HEK293 (cell line): Measurements from ENCODE around the gene PJVK.

Experiments
- GLIS1 ChIP-seq: fragments of 450-650 bp; formaldehyde crosslinking; IDR thresholded peaks from 2 replicates; pipeline ENCODE4 v1.5.1; 2016; ENCODE audit warnings: missing biosample characterization, missing genetic modification characterization
- KLF10 ChIP-seq: fragments of 450-650 bp; IDR thresholded peaks from 2 replicates; pipeline ENCODE4 v1.5.1; 2018; ENCODE audit warnings: missing biosample characterization, mild to moderate bottlenecking, missing genetic modification characterization
- SP3 ChIP-seq: fragments of 450-650 bp; formaldehyde crosslinking; IDR thresholded peaks from 2 replicates; pipeline ENCODE4 v1.5.1; 2016; ENCODE audit warnings: missing biosample characterization, missing genetic modification characterization
- TRIM28 ChIP-seq: IDR thresholded peaks from 2 replicates; pipeline ENCODE4 v1.6.1; 2011; ENCODE audit warnings: low read length, control low read depth, borderline replicate concordance
- ZBTB20 ChIP-seq: fragments of 450-650 bp; formaldehyde crosslinking; IDR thresholded peaks from 2 replicates; pipeline ENCODE4 v1.5.1; 2016; ENCODE audit warnings: missing biosample characterization, missing genetic modification characterization
- ZBTB48 ChIP-seq: fragments of 450-650 bp; formaldehyde crosslinking; IDR thresholded peaks from 2 replicates; pipeline ENCODE4 v1.5.1; 2016; ENCODE audit warnings: missing biosample characterization, missing genetic modification characterization
- ZFP37 ChIP-seq: fragments of 450-650 bp; formaldehyde crosslinking; IDR thresholded peaks from 2 replicates; pipeline ENCODE4 v1.5.1; 2016; ENCODE audit warnings: missing biosample characterization, missing genetic modification characterization
- ZFP69B ChIP-seq: fragments of 450-650 bp; formaldehyde crosslinking; IDR thresholded peaks from 2 replicates; pipeline ENCODE4 v1.5.1; 2016; ENCODE audit warnings: missing biosample characterization, missing genetic modification characterization
- ZNF121 ChIP-seq: fragments of 450-650 bp; formaldehyde crosslinking; IDR thresholded peaks from 2 replicates; pipeline ENCODE4 v1.5.1; 2016; ENCODE audit warnings: missing biosample characterization, missing genetic modification characterization
- ZNF2 ChIP-seq: fragments of 450-650 bp; formaldehyde crosslinking; IDR thresholded peaks from 2 replicates; pipeline ENCODE4 v1.5.1; 2016; ENCODE audit warnings: missing biosample characterization, missing genetic modification characterization
- ZNF24 ChIP-seq: fragments of 450-650 bp; formaldehyde crosslinking; IDR thresholded peaks from 2 replicates; pipeline ENCODE4 v1.5.1; 2016; ENCODE audit warnings: missing biosample characterization, missing genetic modification characterization
- ZNF266 ChIP-seq: fragments of 450-650 bp; formaldehyde crosslinking; IDR thresholded peaks from 2 replicates; pipeline ENCODE4 v1.5.1; 2016; ENCODE audit warnings: missing biosample characterization, missing genetic modification characterization, low read depth
- ZNF366 ChIP-seq: fragments of 450-650 bp; formaldehyde crosslinking; conservative IDR thresholded peaks from 2 replicates; pipeline ENCODE4 v1.5.1; 2016; ENCODE audit warnings: missing biosample characterization, missing genetic modification characterization
- ZNF473 ChIP-seq: fragments of 450-650 bp; formaldehyde crosslinking; IDR thresholded peaks from 2 replicates; pipeline ENCODE4 v1.5.1; 2017; ENCODE audit warnings: missing biosample characterization, missing genetic modification characterization
- ZNF629 ChIP-seq: fragments of 450-650 bp; formaldehyde crosslinking; IDR thresholded peaks from 2 replicates; pipeline ENCODE4 v1.5.1; 2017; ENCODE audit warnings: missing biosample characterization, missing genetic modification characterization
- ZNF76 ChIP-seq: fragments of 450-650 bp; formaldehyde crosslinking; IDR thresholded peaks from 2 replicates; pipeline ENCODE4; 2016; ENCODE audit warnings: low read depth, missing biosample characterization, missing genetic modification characterization, borderline replicate concordance
- ZNF785 ChIP-seq: fragments of 450-650 bp; formaldehyde crosslinking; IDR thresholded peaks from 2 replicates; pipeline ENCODE4 v1.5.1; 2016; ENCODE audit warnings: missing biosample characterization, missing genetic modification characterization
- ZSCAN30 ChIP-seq: fragments of 450-650 bp; IDR thresholded peaks from 2 replicates; pipeline ENCODE4 v1.5.1; 2018; ENCODE audit warnings: missing biosample characterization, mild to moderate bottlenecking, missing genetic modification characterization, moderate library complexity
- ZXDB ChIP-seq: fragments of 450-650 bp; formaldehyde crosslinking; IDR thresholded peaks from 2 replicates; pipeline ENCODE4 v1.5.1; 2016; ENCODE audit warnings: missing biosample characterization, missing genetic modification characterization
- TF ChIP-seq, protein P1 (sequence below): fragments of 450-650 bp; formaldehyde crosslinking; IDR thresholded peaks from 2 replicates; pipeline ENCODE4 v1.5.1; 2016; ENCODE audit warnings: missing biosample characterization, missing genetic modification characterization
- TF ChIP-seq, protein P2 (sequence below): fragments of 450-650 bp; IDR thresholded peaks from 2 replicates; pipeline ENCODE4 v1.5.1; 2018; ENCODE audit warnings: missing biosample characterization, mild to moderate bottlenecking, missing genetic modification characterization
- TF ChIP-seq, protein P3 (sequence below): fragments of 450-650 bp; formaldehyde crosslinking; IDR thresholded peaks from 2 replicates; pipeline ENCODE4 v1.5.1; 2016; ENCODE audit warnings: missing biosample characterization, missing genetic modification characterization, borderline replicate concordance
- TF ChIP-seq, protein P4 (sequence below): fragments of 450-650 bp; formaldehyde crosslinking; IDR thresholded peaks from 2 replicates; pipeline ENCODE4 v1.5.1; 2016; ENCODE audit warnings: missing biosample characterization, missing genetic modification characterization
- TF ChIP-seq, protein P5 (sequence below): fragments of 450-650 bp; formaldehyde crosslinking; IDR thresholded peaks from 2 replicates; pipeline ENCODE4 v1.5.1; 2016; ENCODE audit warnings: missing biosample characterization, missing genetic modification characterization
- TF ChIP-seq, protein P6 (sequence below): fragments of 450-650 bp; formaldehyde crosslinking; IDR thresholded peaks from 2 replicates; pipeline ENCODE4 v1.5.1; 2016; ENCODE audit warnings: missing biosample characterization, missing genetic modification characterization

The PJVK gene

DNA sequence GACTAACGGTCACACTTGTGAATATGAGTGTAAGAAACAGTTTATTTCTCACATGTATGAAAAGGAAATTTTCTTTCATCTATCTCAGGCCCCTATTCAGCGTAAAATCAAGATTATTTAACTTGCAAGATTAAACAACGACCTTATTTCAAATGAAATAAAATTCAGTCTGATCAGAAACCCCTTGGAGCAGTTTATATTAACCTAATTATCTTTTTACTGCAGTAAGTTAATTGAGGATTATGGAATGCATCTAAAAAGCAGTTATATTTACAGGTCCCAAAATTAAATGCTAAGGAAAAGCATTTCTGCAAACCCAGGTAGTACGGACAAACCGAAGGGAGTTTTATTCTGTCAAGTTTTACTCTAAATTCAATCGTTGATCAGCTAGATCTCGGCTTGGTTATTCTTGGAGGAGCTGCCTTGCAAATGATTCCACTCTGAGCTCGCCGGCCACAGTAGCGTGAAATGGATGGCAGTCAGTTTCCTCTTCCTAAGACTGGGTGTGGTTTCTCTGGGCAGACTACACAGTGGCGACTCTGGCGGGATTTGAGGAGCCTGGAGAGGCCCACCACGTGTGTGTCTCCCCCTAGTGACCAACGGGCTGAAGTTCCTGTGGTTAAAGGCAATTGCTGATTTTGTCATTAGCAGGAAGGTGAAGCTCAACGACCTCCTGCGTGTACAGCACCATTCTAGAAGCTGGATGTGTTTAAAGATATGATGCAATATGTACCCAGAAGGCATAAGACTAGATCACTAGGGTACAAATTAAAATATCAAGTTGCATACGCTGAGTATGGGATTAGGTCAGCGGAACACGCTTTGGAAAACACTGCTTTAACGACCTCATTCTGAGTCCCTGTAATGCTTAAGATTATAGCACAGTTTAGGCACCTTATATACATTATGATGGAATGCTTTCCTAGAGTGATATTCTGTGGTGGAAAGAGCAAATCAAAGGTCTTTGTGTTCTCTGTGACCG is 36.6 kb upstream of the PJVK start (continued):
- TF ChIP-seq, protein P1, sequence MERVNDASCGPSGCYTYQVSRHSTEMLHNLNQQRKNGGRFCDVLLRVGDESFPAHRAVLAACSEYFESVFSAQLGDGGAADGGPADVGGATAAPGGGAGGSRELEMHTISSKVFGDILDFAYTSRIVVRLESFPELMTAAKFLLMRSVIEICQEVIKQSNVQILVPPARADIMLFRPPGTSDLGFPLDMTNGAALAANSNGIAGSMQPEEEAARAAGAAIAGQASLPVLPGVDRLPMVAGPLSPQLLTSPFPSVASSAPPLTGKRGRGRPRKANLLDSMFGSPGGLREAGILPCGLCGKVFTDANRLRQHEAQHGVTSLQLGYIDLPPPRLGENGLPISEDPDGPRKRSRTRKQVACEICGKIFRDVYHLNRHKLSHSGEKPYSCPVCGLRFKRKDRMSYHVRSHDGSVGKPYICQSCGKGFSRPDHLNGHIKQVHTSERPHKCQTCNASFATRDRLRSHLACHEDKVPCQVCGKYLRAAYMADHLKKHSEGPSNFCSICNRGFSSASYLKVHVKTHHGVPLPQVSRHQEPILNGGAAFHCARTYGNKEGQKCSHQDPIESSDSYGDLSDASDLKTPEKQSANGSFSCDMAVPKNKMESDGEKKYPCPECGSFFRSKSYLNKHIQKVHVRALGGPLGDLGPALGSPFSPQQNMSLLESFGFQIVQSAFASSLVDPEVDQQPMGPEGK: peak; percentile 70
- peak; percentile 38; the same call in 1 of the 2 replicates for TF ChIP-seq SP3
- TF ChIP-seq, protein P2, sequence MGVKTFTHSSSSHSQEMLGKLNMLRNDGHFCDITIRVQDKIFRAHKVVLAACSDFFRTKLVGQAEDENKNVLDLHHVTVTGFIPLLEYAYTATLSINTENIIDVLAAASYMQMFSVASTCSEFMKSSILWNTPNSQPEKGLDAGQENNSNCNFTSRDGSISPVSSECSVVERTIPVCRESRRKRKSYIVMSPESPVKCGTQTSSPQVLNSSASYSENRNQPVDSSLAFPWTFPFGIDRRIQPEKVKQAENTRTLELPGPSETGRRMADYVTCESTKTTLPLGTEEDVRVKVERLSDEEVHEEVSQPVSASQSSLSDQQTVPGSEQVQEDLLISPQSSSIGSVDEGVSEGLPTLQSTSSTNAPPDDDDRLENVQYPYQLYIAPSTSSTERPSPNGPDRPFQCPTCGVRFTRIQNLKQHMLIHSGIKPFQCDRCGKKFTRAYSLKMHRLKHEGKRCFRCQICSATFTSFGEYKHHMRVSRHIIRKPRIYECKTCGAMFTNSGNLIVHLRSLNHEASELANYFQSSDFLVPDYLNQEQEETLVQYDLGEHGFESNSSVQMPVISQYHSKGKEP (tag by site-specific recombination): peak; percentile 85
- TF ChIP-seq ZNF121 (tag by site-specific recombination): no peak
- no peak; the same call in 1 of the 2 replicates for TF ChIP-seq ZBTB48 (tag by site-specific recombination)
- 0 out of 2 replicates have a peak, but pooled peaks have one; percentile 15 for TF ChIP-seq ZFP37
- no peak for TF ChIP-seq ZNF266 (tag by site-specific recombination)
- TF ChIP-seq, protein P3, sequence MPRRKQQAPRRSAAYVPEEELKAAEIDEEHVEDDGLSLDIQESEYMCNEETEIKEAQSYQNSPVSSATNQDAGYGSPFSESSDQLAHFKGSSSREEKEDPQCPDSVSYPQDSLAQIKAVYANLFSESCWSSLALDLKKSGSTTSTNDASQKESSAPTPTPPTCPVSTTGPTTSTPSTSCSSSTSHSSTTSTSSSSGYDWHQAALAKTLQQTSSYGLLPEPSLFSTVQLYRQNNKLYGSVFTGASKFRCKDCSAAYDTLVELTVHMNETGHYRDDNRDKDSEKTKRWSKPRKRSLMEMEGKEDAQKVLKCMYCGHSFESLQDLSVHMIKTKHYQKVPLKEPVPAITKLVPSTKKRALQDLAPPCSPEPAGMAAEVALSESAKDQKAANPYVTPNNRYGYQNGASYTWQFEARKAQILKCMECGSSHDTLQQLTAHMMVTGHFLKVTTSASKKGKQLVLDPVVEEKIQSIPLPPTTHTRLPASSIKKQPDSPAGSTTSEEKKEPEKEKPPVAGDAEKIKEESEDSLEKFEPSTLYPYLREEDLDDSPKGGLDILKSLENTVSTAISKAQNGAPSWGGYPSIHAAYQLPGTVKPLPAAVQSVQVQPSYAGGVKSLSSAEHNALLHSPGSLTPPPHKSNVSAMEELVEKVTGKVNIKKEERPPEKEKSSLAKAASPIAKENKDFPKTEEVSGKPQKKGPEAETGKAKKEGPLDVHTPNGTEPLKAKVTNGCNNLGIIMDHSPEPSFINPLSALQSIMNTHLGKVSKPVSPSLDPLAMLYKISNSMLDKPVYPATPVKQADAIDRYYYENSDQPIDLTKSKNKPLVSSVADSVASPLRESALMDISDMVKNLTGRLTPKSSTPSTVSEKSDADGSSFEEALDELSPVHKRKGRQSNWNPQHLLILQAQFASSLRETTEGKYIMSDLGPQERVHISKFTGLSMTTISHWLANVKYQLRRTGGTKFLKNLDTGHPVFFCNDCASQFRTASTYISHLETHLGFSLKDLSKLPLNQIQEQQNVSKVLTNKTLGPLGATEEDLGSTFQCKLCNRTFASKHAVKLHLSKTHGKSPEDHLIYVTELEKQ: peak; percentile 86
- TF ChIP-seq ZNF785: 0 out of 2 replicates have a peak, but pooled peaks have one; percentile 76
- peak; percentile 87; the same call in 1 of the 2 replicates for TF ChIP-seq ZNF2 (tag by site-specific recombination)
- TF ChIP-seq, protein P4, sequence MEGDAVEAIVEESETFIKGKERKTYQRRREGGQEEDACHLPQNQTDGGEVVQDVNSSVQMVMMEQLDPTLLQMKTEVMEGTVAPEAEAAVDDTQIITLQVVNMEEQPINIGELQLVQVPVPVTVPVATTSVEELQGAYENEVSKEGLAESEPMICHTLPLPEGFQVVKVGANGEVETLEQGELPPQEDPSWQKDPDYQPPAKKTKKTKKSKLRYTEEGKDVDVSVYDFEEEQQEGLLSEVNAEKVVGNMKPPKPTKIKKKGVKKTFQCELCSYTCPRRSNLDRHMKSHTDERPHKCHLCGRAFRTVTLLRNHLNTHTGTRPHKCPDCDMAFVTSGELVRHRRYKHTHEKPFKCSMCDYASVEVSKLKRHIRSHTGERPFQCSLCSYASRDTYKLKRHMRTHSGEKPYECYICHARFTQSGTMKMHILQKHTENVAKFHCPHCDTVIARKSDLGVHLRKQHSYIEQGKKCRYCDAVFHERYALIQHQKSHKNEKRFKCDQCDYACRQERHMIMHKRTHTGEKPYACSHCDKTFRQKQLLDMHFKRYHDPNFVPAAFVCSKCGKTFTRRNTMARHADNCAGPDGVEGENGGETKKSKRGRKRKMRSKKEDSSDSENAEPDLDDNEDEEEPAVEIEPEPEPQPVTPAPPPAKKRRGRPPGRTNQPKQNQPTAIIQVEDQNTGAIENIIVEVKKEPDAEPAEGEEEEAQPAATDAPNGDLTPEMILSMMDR (tag by site-specific recombination): peak; percentile 96
- TF ChIP-seq GLIS1 (tag by site-specific recombination): peak; percentile 90
- TF ChIP-seq ZXDB (tag by site-specific recombination): peak; percentile 67; the same call in 1 of the 2 replicates
- TF ChIP-seq, protein P5, sequence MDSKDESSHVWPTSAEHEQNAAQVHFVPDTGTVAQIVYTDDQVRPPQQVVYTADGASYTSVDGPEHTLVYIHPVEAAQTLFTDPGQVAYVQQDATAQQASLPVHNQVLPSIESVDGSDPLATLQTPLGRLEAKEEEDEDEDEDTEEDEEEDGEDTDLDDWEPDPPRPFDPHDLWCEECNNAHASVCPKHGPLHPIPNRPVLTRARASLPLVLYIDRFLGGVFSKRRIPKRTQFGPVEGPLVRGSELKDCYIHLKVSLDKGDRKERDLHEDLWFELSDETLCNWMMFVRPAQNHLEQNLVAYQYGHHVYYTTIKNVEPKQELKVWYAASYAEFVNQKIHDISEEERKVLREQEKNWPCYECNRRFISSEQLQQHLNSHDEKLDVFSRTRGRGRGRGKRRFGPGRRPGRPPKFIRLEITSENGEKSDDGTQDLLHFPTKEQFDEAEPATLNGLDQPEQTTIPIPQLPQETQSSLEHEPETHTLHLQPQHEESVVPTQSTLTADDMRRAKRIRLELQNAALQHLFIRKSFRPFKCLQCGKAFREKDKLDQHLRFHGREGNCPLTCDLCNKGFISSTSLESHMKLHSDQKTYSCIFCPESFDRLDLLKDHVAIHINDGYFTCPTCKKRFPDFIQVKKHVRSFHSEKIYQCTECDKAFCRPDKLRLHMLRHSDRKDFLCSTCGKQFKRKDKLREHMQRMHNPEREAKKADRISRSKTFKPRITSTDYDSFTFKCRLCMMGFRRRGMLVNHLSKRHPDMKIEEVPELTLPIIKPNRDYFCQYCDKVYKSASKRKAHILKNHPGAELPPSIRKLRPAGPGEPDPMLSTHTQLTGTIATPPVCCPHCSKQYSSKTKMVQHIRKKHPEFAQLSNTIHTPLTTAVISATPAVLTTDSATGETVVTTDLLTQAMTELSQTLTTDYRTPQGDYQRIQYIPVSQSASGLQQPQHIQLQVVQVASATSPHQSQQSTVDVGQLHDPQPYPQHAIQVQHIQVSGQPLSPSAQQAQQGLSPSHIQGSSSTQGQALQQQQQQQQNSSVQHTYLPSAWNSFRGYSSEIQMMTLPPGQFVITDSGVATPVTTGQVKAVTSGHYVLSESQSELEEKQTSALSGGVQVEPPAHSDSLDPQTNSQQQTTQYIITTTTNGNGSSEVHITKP (tag by site-specific recombination): peak; percentile 50
- peak; percentile 96 for TF ChIP-seq ZNF24
- peak; percentile 94 for TF ChIP-seq ZSCAN30 (tag by site-specific recombination)
- TF ChIP-seq KLF10 (tag by site-specific recombination): peak; percentile 59
- peak; percentile 98 for TF ChIP-seq ZNF629
- no peak; the same call in 1 of the 2 replicates for TF ChIP-seq ZBTB20 (tag by site-specific recombination)
- peak; percentile 96 for TF ChIP-seq TRIM28
- peak; percentile 84 for TF ChIP-seq ZFP69B
- TF ChIP-seq, protein P6, sequence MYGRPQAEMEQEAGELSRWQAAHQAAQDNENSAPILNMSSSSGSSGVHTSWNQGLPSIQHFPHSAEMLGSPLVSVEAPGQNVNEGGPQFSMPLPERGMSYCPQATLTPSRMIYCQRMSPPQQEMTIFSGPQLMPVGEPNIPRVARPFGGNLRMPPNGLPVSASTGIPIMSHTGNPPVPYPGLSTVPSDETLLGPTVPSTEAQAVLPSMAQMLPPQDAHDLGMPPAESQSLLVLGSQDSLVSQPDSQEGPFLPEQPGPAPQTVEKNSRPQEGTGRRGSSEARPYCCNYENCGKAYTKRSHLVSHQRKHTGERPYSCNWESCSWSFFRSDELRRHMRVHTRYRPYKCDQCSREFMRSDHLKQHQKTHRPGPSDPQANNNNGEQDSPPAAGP (tag by site-specific recombination): peak; percentile 66; the same call in 1 of the 2 replicates
- peak; percentile 90 for TF ChIP-seq ZNF366 (tag by site-specific recombination)
- TF ChIP-seq ZNF473: no peak
- TF ChIP-seq ZNF76: peak; percentile 65; the same call in 1 of the 2 replicates
